Measurements from ENCODE around the gene AKAP8L.

The AKAP8L gene

DNA sequence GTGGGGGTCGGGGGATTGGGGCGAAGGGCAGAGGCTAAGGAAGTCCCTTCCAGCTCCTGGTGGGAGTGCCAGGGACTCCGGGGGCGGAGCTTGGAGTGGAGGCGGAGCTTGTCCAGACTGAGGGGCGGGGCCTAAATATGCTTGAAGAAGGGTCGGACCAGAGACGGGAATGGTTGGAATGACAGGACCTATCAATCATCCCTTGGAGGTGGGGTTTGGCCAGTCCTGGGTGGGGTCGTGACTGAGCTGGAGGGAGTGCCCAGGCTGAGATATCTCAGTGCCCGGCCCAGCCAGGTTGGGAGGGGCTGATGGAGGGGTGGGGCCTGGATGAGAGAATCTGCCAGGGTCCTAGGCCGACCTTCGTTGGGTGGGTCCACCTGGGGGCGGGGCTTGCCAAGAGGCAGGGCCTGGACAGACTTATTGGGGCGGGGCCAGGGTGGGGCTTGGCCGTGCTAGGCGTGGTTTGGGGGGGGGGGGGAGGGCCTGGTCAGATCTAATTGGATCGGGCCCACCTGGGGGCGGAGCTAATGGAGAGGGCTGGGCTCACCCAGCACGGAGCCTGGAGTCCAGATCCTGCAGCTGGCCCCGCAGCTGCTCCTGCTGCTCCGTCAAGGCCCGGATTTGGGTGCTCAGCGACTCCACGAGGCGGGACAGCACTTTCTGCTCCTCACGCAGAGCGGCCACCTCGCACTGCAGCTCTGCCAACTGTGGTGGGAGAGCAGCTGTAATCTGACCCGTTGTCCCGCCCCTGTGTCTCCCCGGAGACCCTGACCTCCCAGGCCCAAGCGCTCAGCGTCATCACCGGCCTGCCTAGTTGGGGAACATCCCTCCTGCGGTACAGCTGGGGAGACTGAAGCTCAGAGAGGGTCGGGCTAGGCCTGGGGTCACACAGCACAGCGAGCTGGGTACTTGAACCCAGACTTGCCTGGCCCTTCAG is 33.6 kb upstream of the AKAP8L start:
- no peak for DNase-seq (ENCODE audit: low read depth)
- TF ChIP-seq, protein P1, sequence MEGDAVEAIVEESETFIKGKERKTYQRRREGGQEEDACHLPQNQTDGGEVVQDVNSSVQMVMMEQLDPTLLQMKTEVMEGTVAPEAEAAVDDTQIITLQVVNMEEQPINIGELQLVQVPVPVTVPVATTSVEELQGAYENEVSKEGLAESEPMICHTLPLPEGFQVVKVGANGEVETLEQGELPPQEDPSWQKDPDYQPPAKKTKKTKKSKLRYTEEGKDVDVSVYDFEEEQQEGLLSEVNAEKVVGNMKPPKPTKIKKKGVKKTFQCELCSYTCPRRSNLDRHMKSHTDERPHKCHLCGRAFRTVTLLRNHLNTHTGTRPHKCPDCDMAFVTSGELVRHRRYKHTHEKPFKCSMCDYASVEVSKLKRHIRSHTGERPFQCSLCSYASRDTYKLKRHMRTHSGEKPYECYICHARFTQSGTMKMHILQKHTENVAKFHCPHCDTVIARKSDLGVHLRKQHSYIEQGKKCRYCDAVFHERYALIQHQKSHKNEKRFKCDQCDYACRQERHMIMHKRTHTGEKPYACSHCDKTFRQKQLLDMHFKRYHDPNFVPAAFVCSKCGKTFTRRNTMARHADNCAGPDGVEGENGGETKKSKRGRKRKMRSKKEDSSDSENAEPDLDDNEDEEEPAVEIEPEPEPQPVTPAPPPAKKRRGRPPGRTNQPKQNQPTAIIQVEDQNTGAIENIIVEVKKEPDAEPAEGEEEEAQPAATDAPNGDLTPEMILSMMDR (IDR thresholded peaks at IDR 0.05; ENCODE audit: control insufficient read depth, extremely low read depth, insufficient read depth), result no peak
- H3K4me3 ChIP-seq (ENCODE audit: low read depth, low read length), result no peak overlapping the region

DNA sequence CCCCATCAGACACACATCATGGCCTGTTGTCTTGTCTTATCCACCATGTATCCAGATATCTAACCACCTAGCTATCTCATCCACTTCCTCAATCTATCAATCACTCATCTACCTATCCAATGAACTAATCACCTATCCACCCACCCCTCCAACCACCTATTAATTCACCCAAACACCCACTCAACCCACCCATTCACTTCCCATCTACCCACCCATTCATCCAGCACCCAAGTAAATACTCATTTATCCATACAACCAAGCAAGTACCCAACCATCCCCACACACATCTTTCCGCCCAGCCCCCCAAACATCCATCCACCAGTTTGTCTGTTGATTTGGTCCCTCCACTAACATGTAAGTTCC is 31.7 kb upstream of the AKAP8L start:
- no peak for DNase-seq (ENCODE audit: low read depth)
- TF ChIP-seq, protein P1 (IDR thresholded peaks at IDR 0.05; ENCODE audit: control insufficient read depth, extremely low read depth, insufficient read depth), result no peak
- H3K4me3 ChIP-seq (ENCODE audit: low read depth, low read length), result no peak overlapping the region

DNA sequence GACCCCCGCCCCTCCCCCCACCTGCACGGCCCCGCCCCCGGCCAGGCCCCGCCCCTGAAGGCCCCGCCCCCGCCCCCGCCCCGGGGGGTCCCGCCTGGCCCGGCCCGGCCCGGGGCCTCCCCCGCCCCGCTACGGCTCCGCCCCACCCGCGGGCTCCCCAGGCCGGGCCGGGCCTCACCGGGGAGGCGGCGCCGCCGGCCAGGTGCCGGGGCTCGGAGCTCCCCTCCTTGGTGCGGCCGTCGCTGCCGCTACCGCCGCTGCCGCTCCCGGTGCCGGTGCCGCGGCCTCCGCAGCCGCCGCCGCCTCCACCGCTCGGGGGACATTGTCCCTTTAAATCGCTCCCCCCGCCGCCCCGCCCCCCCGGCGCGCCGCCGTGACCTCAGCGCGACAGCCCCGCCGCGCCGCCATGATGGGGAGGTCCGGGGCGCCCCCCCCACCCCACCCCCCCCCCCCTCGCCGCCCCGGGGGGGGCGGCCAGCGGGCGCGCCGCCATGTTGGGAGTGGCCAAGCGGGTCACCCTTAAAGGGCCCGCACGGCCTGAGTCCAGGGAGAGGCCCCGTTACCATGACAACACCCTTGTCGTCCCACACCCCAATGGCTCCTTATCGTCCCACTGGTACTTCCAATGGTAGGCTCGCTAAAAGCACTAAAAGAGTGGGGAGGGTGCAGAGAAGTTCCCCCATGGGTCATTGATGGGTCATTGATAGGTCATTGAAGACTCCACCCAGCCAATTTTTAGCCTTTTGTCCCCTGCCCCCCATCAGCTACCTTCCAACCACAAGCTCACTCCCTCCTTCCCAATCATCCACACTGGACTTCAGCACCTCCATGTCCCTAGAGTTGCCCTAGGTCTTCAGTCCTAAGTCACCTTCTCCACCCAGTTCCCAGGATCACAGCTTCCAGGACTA is 31.1 kb upstream of the AKAP8L start, which contains the start of gene WIZ:
Gene WIZ, minus strand, starts transcription at position 337 of the 908 bp plus-strand sequence. CDS start 1,649 bp downstream, outside the sequence.
- TF ChIP-seq, protein P1 (IDR thresholded peaks at IDR 0.05; ENCODE audit: control insufficient read depth, extremely low read depth, insufficient read depth), result no peak
- DNase-seq (ENCODE audit: low read depth), result no peak
- peak within 1 kb of the TSS; percentile 53 for H3K4me3 ChIP-seq (ENCODE audit: low read depth, low read length)

DNA sequence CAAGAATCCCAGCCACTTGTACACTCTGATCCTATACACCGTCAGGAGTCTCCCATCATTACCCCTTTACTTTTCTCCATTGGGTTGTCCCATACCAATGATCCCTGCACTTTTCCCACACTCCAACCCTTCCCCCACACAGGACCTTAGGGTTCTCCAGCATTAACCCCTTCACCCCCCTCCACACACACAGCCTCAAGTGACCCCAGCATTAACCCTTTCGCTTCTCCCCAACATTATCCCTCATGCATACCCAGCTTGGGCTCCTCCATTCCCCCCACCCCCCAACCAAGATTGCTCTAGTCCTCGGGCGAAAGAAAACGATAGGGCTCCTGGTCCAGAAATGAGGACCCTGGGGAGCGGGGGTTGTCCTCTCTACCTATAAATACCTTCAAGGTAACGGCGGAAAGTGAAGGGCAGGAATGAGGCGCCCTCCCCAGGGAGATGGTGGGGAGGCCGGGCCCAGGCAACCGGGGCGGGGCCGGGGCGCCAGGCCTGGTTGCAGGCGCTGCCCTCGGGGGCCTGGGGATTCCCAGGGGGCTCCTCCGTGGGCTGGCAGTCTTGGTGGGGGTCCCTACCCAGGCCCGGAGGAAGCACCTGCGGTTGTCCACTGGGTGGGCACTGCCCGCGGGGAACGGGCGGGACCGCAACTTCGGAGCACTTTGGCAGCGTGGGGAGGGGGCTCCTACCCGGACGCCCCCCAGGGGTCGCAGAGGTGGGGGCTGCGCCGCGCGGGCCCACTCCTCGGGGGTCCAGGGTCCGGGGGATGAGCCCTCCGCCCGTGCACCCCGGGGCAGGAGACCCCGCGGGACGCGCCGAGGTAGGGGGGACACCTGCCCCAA is 30.2 kb upstream of the AKAP8L start:
- TF ChIP-seq, protein P1 (IDR thresholded peaks at IDR 0.05; ENCODE audit: control insufficient read depth, extremely low read depth, insufficient read depth), result no peak
- DNase-seq (ENCODE audit: low read depth), result no peak
- H3K4me3 ChIP-seq (ENCODE audit: low read depth, low read length), result peak overlapping the region; percentile 53

DNA sequence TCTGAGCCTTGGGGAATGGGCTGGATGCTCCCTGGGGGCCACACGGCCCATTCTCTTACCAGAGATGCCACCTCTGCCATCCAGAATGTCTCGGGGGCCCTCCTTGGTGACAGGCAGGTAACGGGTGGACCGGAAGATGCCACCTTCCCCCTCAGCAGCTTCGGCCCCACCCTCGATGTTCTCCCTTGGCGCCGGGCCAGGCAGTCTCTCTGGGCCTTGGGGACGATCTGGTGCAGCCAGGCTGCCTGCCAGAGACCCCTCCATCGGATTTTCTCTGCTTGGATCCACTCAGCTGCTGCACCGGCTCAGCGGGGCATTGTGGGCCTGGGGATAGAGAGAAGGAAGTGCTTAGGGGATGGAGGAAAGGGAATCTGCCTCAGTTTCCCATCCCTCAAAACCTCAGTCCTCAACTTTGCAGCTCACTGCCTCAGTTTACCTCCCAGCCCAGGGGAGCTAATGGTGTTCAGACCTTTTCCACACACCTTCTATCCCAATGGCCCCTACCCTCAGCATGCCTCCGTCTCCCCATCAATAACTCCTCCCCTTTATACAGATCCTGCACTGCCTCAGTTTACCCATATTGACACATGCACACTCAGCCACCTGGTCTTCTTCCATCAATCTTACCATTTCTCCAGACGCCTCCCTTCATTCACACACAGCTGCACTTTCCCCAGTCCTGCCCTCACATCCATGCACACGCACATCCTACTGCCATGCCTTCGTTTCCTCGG is 29.4 kb upstream of the AKAP8L start:
- H3K4me3 ChIP-seq (ENCODE audit: low read depth, low read length), result no peak overlapping the region

More for the DNA sequence above, 29.4 kb upstream of the AKAP8L start:
- DNase-seq (ENCODE audit: low read depth), result no peak
- TF ChIP-seq, protein P1 (IDR thresholded peaks at IDR 0.05; ENCODE audit: control insufficient read depth, extremely low read depth, insufficient read depth), result no peak
